A673 (cell line): Measurements from ENCODE around the gene CIC. TPM values are rescaled to one million over a fixed set of nuclear protein-coding genes. Genes with fewer than 3 reads are reported as not detected.
A peak's percentile ranks its signal among the peaks of the same experiment; 100 is the strongest.

Source experiments
- BruUV-seq: library from RNA; stranded (reverse); fragments of 400-500 nt; replicated peaks from 2 replicates; lab custom pipeline; 2021; lab: Mats Ljungman, UMichigan
- CTCF ChIA-PET: fragments of 300-600 bp; sonication (Branson Sonifier 250); formaldehyde crosslinking; loops from one replicate; lab custom pipeline; 2022; ENCODE audit warnings: antibody characterized with exemption; lab: Charles Lee
- POLR2A ChIA-PET: fragments of 300-600 bp; sonication (Branson Sonifier 250); formaldehyde crosslinking; loops from one replicate; lab custom pipeline; 2022; ENCODE audit warnings: antibody characterized with exemption; ENCODE audit not compliant: low non-redundant PET; lab: Charles Lee
- DNase-seq: peaks from one replicate; pipeline ENCODE4 v3.0.0-alpha.2; 2015; ENCODE audit warnings: low spot score
- H3K27ac ChIP-seq: fragments of 200-600 bp; sonication (generic); 2 replicates; pipeline ENCODE4 v1.5.1; 2016; ENCODE audit warnings: mixed run types, low read depth, mild to moderate bottlenecking, mixed read lengths, antibody characterized with exemption, low read length; ENCODE audit not compliant: poor library complexity, severe bottlenecking
- H3K27me3 ChIP-seq: fragments of 200-600 bp; sonication (generic); replicated peaks from 2 replicates; pipeline ENCODE4 v1.6.1; 2017; ENCODE audit warnings: mixed run types, low read depth, mild to moderate bottlenecking, mixed read lengths, antibody characterized with exemption, low read length; ENCODE audit not compliant: insufficient read depth, poor library complexity
- H3K36me3 ChIP-seq: fragments of 200-600 bp; sonication (generic); 2 replicates; pipeline ENCODE4 v1.6.1; 2016; ENCODE audit warnings: mixed run types, mild to moderate bottlenecking, mixed read lengths, antibody characterized with exemption, low read length; ENCODE audit not compliant: insufficient read depth, poor library complexity, severe bottlenecking
- H3K4me1 ChIP-seq: fragments of 200-600 bp; sonication (generic); 2 replicates; pipeline ENCODE4 v1.6.1; 2017; ENCODE audit warnings: mixed run types, mild to moderate bottlenecking, mixed read lengths, antibody characterized with exemption, low read length; ENCODE audit not compliant: insufficient read depth, poor library complexity, severe bottlenecking
- H3K4me3 ChIP-seq: fragments of 200-600 bp; sonication (generic); 2 replicates; pipeline ENCODE4 v1.5.1; 2016; ENCODE audit warnings: low read depth, mixed run types, mild to moderate bottlenecking, mixed read lengths, low read length; ENCODE audit not compliant: poor library complexity, severe bottlenecking
- H3K9me3 ChIP-seq: fragments of 200-600 bp; sonication (generic); 2 replicates; pipeline ENCODE4 v1.6.1; 2016; ENCODE audit warnings: mixed run types, low read depth, mild to moderate bottlenecking, mixed read lengths, antibody characterized with exemption, low read length; ENCODE audit not compliant: poor library complexity, severe bottlenecking
- EZH2 ChIP-seq: fragments of 200-600 bp; sonication (generic); IDR thresholded peaks from 2 replicates; pipeline ENCODE4 v1.6.1; 2017; ENCODE audit warnings: borderline replicate concordance, low read depth, mild to moderate bottlenecking, mixed read lengths, antibody characterized with exemption, low read length; ENCODE audit not compliant: poor library complexity, severe bottlenecking
- intact Hi-C: fragments of 100-400 bp; cut with micrococcal nuclease; formaldehyde crosslinking; loops from one replicate; pipeline ENCODE4 v1.10.0; 2022; ENCODE audit not compliant: unreplicated experiment
- total RNA-seq: library from RNA; stranded (reverse); gene quantifications from 2 replicates; pipeline ENCODE4 v1.2.3, GENCODE V29; 2021
- TF ChIP-seq, protein P1 (sequence below): fragments of 300-800, 200-600 bp; sonication (generic); conservative IDR thresholded peaks from 2 replicates; pipeline ENCODE4 v1.5.1; 2017; ENCODE audit warnings: low read depth, mild to moderate bottlenecking, antibody characterized with exemption, low read length, moderate library complexity, mixed read lengths

Gene CIC
- total RNA-seq, 1 experiment from 2014 or later: 80.3 TPM

DNA sequence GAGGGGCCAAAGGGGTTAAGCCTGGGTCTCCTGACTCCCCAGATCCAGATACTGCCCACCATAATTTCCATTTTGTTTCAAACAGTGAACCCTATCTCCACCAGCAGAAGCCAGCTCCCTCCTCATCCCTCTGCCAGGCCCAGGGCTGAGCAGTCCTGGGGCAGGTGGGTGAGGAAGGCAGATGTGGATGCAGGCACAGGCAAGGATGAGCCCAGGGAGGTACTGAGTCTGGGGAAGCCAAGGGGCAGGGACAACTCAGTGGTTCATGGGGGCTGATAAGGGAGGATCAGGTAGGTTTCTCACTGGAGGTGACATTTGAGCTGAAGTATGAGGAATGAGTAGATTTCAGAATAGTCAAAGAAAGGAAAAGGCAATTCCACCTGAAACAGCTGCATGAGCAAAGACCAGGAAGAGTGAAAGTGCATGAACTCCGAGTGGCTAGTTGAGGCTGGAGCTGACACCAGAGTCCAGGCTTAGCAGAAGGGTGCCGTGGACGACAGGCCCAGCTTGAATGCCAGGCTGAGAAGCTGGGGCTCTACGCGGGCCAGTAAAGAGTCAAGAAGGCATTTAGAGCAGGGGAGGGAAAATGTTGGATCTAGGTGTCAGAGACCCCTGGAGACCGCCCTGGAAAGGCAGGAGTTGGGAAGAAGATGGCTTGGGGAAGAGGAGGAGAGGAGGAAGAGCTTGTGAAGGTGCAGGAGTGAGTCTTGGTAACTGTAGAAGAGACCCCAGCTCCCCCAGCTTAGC lies 10.3 kb downstream of the CIC start:
- TF ChIP-seq, protein P1, sequence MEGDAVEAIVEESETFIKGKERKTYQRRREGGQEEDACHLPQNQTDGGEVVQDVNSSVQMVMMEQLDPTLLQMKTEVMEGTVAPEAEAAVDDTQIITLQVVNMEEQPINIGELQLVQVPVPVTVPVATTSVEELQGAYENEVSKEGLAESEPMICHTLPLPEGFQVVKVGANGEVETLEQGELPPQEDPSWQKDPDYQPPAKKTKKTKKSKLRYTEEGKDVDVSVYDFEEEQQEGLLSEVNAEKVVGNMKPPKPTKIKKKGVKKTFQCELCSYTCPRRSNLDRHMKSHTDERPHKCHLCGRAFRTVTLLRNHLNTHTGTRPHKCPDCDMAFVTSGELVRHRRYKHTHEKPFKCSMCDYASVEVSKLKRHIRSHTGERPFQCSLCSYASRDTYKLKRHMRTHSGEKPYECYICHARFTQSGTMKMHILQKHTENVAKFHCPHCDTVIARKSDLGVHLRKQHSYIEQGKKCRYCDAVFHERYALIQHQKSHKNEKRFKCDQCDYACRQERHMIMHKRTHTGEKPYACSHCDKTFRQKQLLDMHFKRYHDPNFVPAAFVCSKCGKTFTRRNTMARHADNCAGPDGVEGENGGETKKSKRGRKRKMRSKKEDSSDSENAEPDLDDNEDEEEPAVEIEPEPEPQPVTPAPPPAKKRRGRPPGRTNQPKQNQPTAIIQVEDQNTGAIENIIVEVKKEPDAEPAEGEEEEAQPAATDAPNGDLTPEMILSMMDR: no peak
- no peak for TF ChIP-seq EZH2
- ChIA-PET POLR2A (no interaction called here), CTCF (interaction anchor here (0.9 to 2.4 kb wide), 5 partner anchors 9 to 170 kb away, joined by 7 to 27 read pairs (median 12); no protein-coding TSS in a partner anchor)
- Histone ChIP-seq H3K9me3 (no peaks in the 10 kb centered on the region), H3K4me3 (peak overlapping the region; percentile 70), H3K27ac (peak overlapping the region; percentile 91), H3K36me3 (peaks cover 4% of the 10 kb centered on the region), H3K27me3 (no peaks in the 10 kb centered on the region), H3K4me1 (peaks cover 44% of the 10 kb centered on the region)
- intact Hi-C loops: loop anchor here (1.0 kb wide), 1 partner anchor 33 kb away; no protein-coding TSS in a partner anchor
- BruUV-seq: no TSS peak
- DNase-seq: no peak

DNA sequence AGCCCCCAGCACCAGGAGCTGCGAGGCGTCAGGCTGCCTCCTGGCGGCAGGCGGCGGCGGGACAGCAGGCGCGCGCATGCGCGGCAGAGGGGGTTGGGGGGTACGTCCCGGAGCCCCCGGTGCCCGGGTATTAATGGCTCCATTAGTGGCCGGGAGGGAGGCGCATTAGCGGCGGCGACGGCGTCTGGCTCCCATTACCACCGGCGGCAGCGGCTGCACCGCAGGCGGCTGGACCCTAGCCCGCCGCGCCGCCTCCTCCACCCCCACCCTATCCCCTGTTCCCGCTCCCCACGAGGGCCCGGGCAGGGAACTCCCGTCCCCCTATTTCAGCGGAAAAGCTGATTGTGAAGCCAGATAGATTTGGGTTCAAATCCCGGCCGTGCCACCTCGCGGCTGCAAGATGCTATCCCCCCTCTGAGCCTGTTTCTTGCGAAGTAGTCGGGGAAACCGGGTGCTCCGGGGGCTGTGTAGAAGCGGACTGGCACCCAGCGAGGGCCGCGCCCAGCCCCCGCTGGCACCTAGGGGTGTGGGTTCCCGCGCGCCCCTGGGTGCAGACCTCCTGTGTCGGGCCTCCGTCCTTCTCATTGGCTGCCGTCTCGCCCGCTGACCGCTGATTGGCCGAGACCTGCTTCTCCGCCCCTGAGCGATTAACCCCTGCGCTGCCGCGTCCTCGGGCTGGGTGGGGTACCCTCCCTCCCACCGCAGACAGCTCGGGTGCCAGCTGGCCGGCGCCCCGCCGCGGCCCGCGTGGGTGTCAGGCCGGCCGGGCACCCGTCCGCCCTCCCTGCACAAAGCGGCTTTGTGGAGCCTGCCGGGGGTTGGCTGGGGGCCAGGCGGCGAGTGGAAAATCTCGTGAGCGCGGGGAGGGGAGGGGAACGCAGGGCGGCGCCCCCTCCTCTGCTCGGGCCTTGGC lies 11.1 kb downstream of the CIC start:
- H3K4me1 ChIP-seq: peaks cover 49% of the 10 kb centered on the region
- H3K9me3 ChIP-seq: no peaks in the 10 kb centered on the region
- TSS peak; percentile 50 for BruUV-seq
- intact Hi-C loops: loop anchor here (1.0 to 2.0 kb wide), 2 partner anchors 29 to 34 kb away; no protein-coding TSS in a partner anchor
- no peaks in the 10 kb centered on the region for H3K36me3 ChIP-seq
- H3K27me3 ChIP-seq: no peaks in the 10 kb centered on the region
- TF ChIP-seq EZH2: no peak
- TF ChIP-seq, protein P1: peak; percentile 99
- peak; percentile 97 for DNase-seq
- H3K27ac ChIP-seq: peak overlapping the region; percentile 91
- H3K4me3 ChIP-seq: peak overlapping the region; percentile 70
- ChIA-PET CTCF (interaction anchor here (0.6 to 2.4 kb wide), 6 partner anchors 10 to 171 kb away, joined by 4 to 27 read pairs (median 10); no protein-coding TSS in a partner anchor), POLR2A (interaction anchor here (0.6 kb wide), 2 partner anchors 10 to 321 kb away, joined by 4 to 6 read pairs; partner anchors contain the start of gene RABAC1)

DNA sequence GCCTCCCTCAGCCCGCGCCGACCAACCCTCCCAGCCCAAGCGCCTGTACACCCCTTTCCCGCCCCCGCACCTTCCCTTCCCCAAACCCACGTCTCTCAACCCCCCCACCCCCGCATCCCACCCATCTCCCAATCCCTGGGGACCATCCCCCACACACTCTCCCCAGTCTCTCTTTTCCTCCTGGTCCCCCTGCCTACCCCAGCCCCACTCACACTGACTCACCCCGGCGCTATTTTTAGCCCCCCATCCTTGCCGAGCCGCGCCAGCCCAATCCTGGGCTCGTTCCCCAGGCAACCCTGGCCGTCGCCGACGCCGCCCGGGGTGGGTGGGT lies 11.7 kb downstream of the CIC start:
- DNase-seq: no peak
- Histone ChIP-seq H3K36me3 (no peaks in the 10 kb centered on the region), H3K27me3 (no peaks in the 10 kb centered on the region), H3K27ac (peak overlapping the region; percentile 91), H3K9me3 (no peaks in the 10 kb centered on the region), H3K4me3 (peak overlapping the region; percentile 70), H3K4me1 (peaks cover 55% of the 10 kb centered on the region)
- intact Hi-C loops: loop anchor here (2.0 kb wide), 1 partner anchor 30 kb away; no protein-coding TSS in a partner anchor
- CTCF ChIA-PET: interaction anchor here (0.9 to 2.4 kb wide), 2 partner anchors 35 kb away, joined by 4 to 27 read pairs; no protein-coding TSS in a partner anchor
- TF ChIP-seq EZH2: no peak
- TF ChIP-seq, protein P1: no peak
- POLR2A ChIA-PET: interaction anchor here (0.6 kb wide), 1 partner anchor 322 kb away, joined by 4 read pairs; the partner anchor contains the start of gene RABAC1
- no TSS peak for BruUV-seq
